Measurements from ENCODE around the gene OOSP3.
A peak's percentile ranks its signal among the peaks of the same experiment; 100 is the strongest.
"Not testable (repeated sequence)": the region's sequence is repeated elsewhere in the genome, so short reads cannot be mapped to it uniquely, and the experiment has no call there.

Gene OOSP3

GRCh38 chr11:59849129-59849528, 29.5 kb upstream of the OOSP3 start:
- H3K4me3 ChIP-seq (ENCODE audit: low read depth, low read length): no peak overlapping the region
- TF ChIP-seq CTCF (IDR thresholded peaks at IDR 0.05): no peak

GRCh38 chr11:59849551-59849950, 29.0 kb upstream of the OOSP3 start:
- H3K27ac ChIP-seq; H3K4me3 ChIP-seq (ENCODE audit: low read depth, low read length); H3K79me2 ChIP-seq; H3K9ac ChIP-seq; H3K36me3 ChIP-seq (ENCODE audit: control insufficient read depth, insufficient read depth, low read length); H3K4me2 ChIP-seq (ENCODE audit: low read length); H3K27me3 ChIP-seq (ENCODE audit: control insufficient read depth, insufficient read depth, low read length); H3K4me1 ChIP-seq; H2AFZ ChIP-seq; H3K9me3 ChIP-seq (ENCODE audit: control insufficient read depth, low read length): not testable (repeated sequence)

More at GRCh38 chr11:59849129-59849528, 29.5 kb upstream of the OOSP3 start:
- Histone ChIP-seq H3K79me2 (no peaks in the 10 kb centered on the region), H3K27ac (no peak overlapping the region), H3K27me3 (ENCODE audit: control insufficient read depth, insufficient read depth, low read length) (no peaks in the 10 kb centered on the region), H2AFZ (no peak overlapping the region), H3K4me2 (ENCODE audit: low read length) (no peak overlapping the region), H3K9ac (no peak overlapping the region), H3K4me1 (no peaks in the 10 kb centered on the region), H3K9me3 (ENCODE audit: control insufficient read depth, low read length) (no peaks in the 10 kb centered on the region), H3K36me3 (ENCODE audit: control insufficient read depth, insufficient read depth, low read length) (no peaks in the 10 kb centered on the region)

- not testable (repeated sequence) for H3K27ac ChIP-seq; H3K4me2 ChIP-seq (ENCODE audit: low read length); H3K79me2 ChIP-seq; H2AFZ ChIP-seq; H3K4me3 ChIP-seq (ENCODE audit: low read depth, low read length); H3K9ac ChIP-seq; H3K27me3 ChIP-seq (ENCODE audit: control insufficient read depth, insufficient read depth, low read length); H3K4me1 ChIP-seq; H3K36me3 ChIP-seq (ENCODE audit: control insufficient read depth, insufficient read depth, low read length); H3K9me3 ChIP-seq (ENCODE audit: control insufficient read depth, low read length)
Measured at GRCh38 chr11:59851416-59851815, 27.2 kb upstream of the OOSP3 start.

- Histone ChIP-seq H3K79me2 (no peaks in the 10 kb centered on the region), H2AFZ (no peak overlapping the region), H3K4me1 (no peaks in the 10 kb centered on the region)
Measured at GRCh38 chr11:59854871-59855270, 23.7 kb upstream of the OOSP3 start.

GRCh38 chr11:59857439-59858434, 20.8 kb upstream of the OOSP3 start:
- H3K27ac ChIP-seq: no peak overlapping the region

More at GRCh38 chr11:59854871-59855270, 23.7 kb upstream of the OOSP3 start:
- H3K27ac ChIP-seq: no peak overlapping the region
- no peak overlapping the region for H3K4me3 ChIP-seq (ENCODE audit: low read depth, low read length)
- H3K36me3 ChIP-seq (ENCODE audit: control insufficient read depth, insufficient read depth, low read length): no peaks in the 10 kb centered on the region
- H3K27me3 ChIP-seq (ENCODE audit: control insufficient read depth, insufficient read depth, low read length): no peaks in the 10 kb centered on the region
- H3K9me3 ChIP-seq (ENCODE audit: control insufficient read depth, low read length): no peaks in the 10 kb centered on the region
- TF ChIP-seq CTCF (IDR thresholded peaks at IDR 0.05): no peak
- no peak overlapping the region for H3K4me2 ChIP-seq (ENCODE audit: low read length)
- no peak overlapping the region for H3K9ac ChIP-seq

More at GRCh38 chr11:59857439-59858434, 20.8 kb upstream of the OOSP3 start:
- Histone ChIP-seq H3K4me3 (ENCODE audit: low read depth, low read length) (no peak overlapping the region), H2AFZ (no peak overlapping the region), H3K4me1 (no peaks in the 10 kb centered on the region), H3K9me3 (ENCODE audit: control insufficient read depth, low read length) (no peaks in the 10 kb centered on the region), H3K27me3 (ENCODE audit: control insufficient read depth, insufficient read depth, low read length) (no peaks in the 10 kb centered on the region), H3K79me2 (no peaks in the 10 kb centered on the region), H3K4me2 (ENCODE audit: low read length) (peak overlapping the region; percentile 1), H3K36me3 (ENCODE audit: control insufficient read depth, insufficient read depth, low read length) (no peaks in the 10 kb centered on the region), H3K9ac (no peak overlapping the region)
- TF ChIP-seq CTCF (IDR thresholded peaks at IDR 0.05): no peak
